WTC11 (cell line): ENCODE data around the gene CHST6. TPM values are rescaled to one million over a fixed set of nuclear protein-coding genes. Genes with fewer than 3 reads are reported as not detected.

Experiments used
- AFF4 ChIP-seq: sonication (generic); formaldehyde crosslinking; IDR thresholded peaks from 2 replicates; pipeline ENCODE4 v1.8.1; 2023; ENCODE audit warnings: mild to moderate bottlenecking, missing genetic modification reagents, borderline replicate concordance
- ATF3 ChIP-seq: sonication (generic); formaldehyde crosslinking; conservative IDR thresholded peaks from 2 replicates; pipeline ENCODE4 v1.8.1; 2022; ENCODE audit warnings: mild to moderate bottlenecking, missing genetic modification reagents
- CREM ChIP-seq: sonication (generic); formaldehyde crosslinking; IDR thresholded peaks from 2 replicates; pipeline ENCODE4 v1.8.1; 2022; ENCODE audit warnings: mild to moderate bottlenecking, missing genetic modification reagents, moderate library complexity
- EMX1 ChIP-seq: fragments of 250-450 bp; sonication (Bioruptor Pico); IDR thresholded peaks from 2 replicates; pipeline ENCODE4 v1.8.0; 2021; ENCODE audit warnings: mild to moderate bottlenecking
- ERG ChIP-seq: fragments of 250-450 bp; sonication (Bioruptor Pico); IDR thresholded peaks from 2 replicates; pipeline ENCODE4 v1.8.0; 2021; ENCODE audit warnings: mild to moderate bottlenecking
- FOXP4 ChIP-seq: sonication (generic); formaldehyde crosslinking; IDR thresholded peaks from 2 replicates; pipeline ENCODE4 v1.8.0; 2022; ENCODE audit warnings: mild to moderate bottlenecking, missing genetic modification reagents
- HMGXB4 ChIP-seq: sonication (generic); formaldehyde crosslinking; IDR thresholded peaks from 2 replicates; pipeline ENCODE4 v1.8.1; 2023; ENCODE audit warnings: mild to moderate bottlenecking, moderate library complexity, missing genetic modification reagents
- NFYB ChIP-seq: sonication (generic); formaldehyde crosslinking; conservative IDR thresholded peaks from 2 replicates; pipeline ENCODE4 v1.8.0; 2022; ENCODE audit warnings: low read depth, missing genetic modification reagents
- PRRX2 ChIP-seq: fragments of 250-450 bp; sonication (Bioruptor Pico); IDR thresholded peaks from 2 replicates; pipeline ENCODE4 v1.8.0; 2021; ENCODE audit warnings: mild to moderate bottlenecking
- ZBTB21 ChIP-seq: sonication (generic); formaldehyde crosslinking; IDR thresholded peaks from 2 replicates; pipeline ENCODE4 v1.8.1; 2023; ENCODE audit warnings: mild to moderate bottlenecking, missing genetic modification reagents, borderline replicate concordance
- ZNF121 ChIP-seq: sonication (generic); formaldehyde crosslinking; IDR thresholded peaks from 2 replicates; pipeline ENCODE4 v1.8.0; 2023; ENCODE audit warnings: missing genetic modification reagents
- ZNF138 ChIP-seq: sonication (generic); formaldehyde crosslinking; conservative IDR thresholded peaks from 2 replicates; pipeline ENCODE4 v1.8.1; 2022; ENCODE audit warnings: mild to moderate bottlenecking, moderate library complexity, missing genetic modification reagents
- ZNF281 ChIP-seq: sonication (generic); formaldehyde crosslinking; IDR thresholded peaks from 2 replicates; pipeline ENCODE4 v1.8.0; 2023; ENCODE audit warnings: mild to moderate bottlenecking, missing genetic modification reagents
- ZNF423 ChIP-seq: fragments of 250-450 bp; sonication (Bioruptor Pico); IDR thresholded peaks from 2 replicates; pipeline ENCODE4 v2.1.2; 2022; ENCODE audit warnings: mild to moderate bottlenecking, moderate library complexity
- total RNA-seq: library from RNA; stranded (reverse); gene quantifications from 3 replicates; pipeline ENCODE4 v1.2.3, GENCODE V29; 2021

Gene CHST6
- total RNA-seq, 1 experiment from 2014 or later = 20.2 TPM

- TF ChIP-seq AFF4 (CRISPR knock-in tag) (no peak), PRRX2 (CRISPR knock-in tag) (no peak), ZNF121 (CRISPR knock-in tag) (no peak), ZNF281 (no peak), ERG (CRISPR knock-in tag) (no peak), CREM (CRISPR knock-in tag) (no peak), ATF3 (CRISPR knock-in tag) (no peak), ZBTB21 (CRISPR knock-in tag) (no peak), FOXP4 (CRISPR knock-in tag) (no peak), HMGXB4 (CRISPR knock-in tag) (no peak), EMX1 (no peak), ZNF138 (CRISPR knock-in tag) (no peak), NFYB (CRISPR knock-in tag) (no peak), ZNF423 (CRISPR knock-in tag) (no peak)
These were observed 9.1 kb downstream of the CHST6 start (continued) for GRCh38 chr16:75486014-75486675.
